ENCODE data around the gene C10orf143.

Gene C10orf143

GRCh38 chr10:130062976-130063375, 47.7 kb downstream of the C10orf143 start:
- no peak overlapping the region for H3K4me3 ChIP-seq (ENCODE audit: low read length in 2 of 2)

DNA sequence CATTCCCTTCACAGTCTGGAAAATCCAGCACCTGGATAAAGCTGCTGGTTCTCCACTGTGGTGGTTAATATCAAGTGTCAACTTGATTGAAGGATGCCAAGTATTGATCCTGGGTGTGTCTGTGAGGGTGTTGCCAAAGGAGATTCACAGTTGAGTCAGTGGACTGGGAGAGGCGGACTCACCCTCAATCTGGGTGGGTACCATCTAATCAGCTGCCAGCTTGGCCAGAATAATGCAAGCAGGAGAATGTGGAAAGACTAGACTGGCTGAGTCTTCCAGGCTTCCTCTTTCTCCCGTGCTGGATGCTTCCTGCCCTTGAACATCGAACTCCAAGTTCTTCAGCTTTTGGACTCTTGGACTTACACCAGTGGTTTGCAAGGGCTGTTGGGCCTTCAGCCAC, 48.4 kb downstream of the C10orf143 start:
- no peaks in the 10 kb centered on the region for H3K27me3 ChIP-seq (ENCODE audit: control insufficient read depth in 2 of 2, insufficient read depth in 2 of 2, low read length in 2 of 2)
- H3K27ac ChIP-seq (ENCODE audit: low read depth in 2 of 2, low read length in 2 of 2), result no peak overlapping the region
- H3K9me3 ChIP-seq (ENCODE audit: control insufficient read depth in 2 of 2, low read length in 2 of 2), result no peaks in the 10 kb centered on the region

More at GRCh38 chr10:130062976-130063375, 47.7 kb downstream of the C10orf143 start:
- H3K27me3 ChIP-seq (ENCODE audit: control insufficient read depth in 2 of 2, insufficient read depth in 2 of 2, low read length in 2 of 2), result no peaks in the 10 kb centered on the region
- H3K9ac ChIP-seq (ENCODE audit: low read depth in 1 of 2, low read length in 2 of 2), result no peak overlapping the region
- H3K9me3 ChIP-seq (ENCODE audit: control insufficient read depth in 2 of 2, low read length in 2 of 2), result no peaks in the 10 kb centered on the region
- no peak overlapping the region for H3K27ac ChIP-seq (ENCODE audit: low read depth in 2 of 2, low read length in 2 of 2)
- no peaks in the 10 kb centered on the region for H3K36me3 ChIP-seq (ENCODE audit: control insufficient read depth in 2 of 2, insufficient read depth in 2 of 2, low read length in 2 of 2)
- no peaks in the 10 kb centered on the region for H3K4me1 ChIP-seq (ENCODE audit: control insufficient read depth in 2 of 2, insufficient read depth in 2 of 2, low read length in 2 of 2)

GRCh38 chr10:130061760-130062159, 48.9 kb downstream of the C10orf143 start:
- H3K9me3 ChIP-seq (ENCODE audit: control insufficient read depth in 2 of 2, low read length in 2 of 2), result no peaks in the 10 kb centered on the region
- H3K27me3 ChIP-seq (ENCODE audit: control insufficient read depth in 2 of 2, insufficient read depth in 2 of 2, low read length in 2 of 2), result no peaks in the 10 kb centered on the region
- no peak overlapping the region for H3K9ac ChIP-seq (ENCODE audit: low read depth in 1 of 2, low read length in 2 of 2)
- H3K4me1 ChIP-seq (ENCODE audit: control insufficient read depth in 2 of 2, insufficient read depth in 2 of 2, low read length in 2 of 2), result no peaks in the 10 kb centered on the region
- H3K27ac ChIP-seq (ENCODE audit: low read depth in 2 of 2, low read length in 2 of 2), result no peak overlapping the region
- no peak overlapping the region for H3K4me3 ChIP-seq (ENCODE audit: low read length in 2 of 2)
- H3K36me3 ChIP-seq (ENCODE audit: control insufficient read depth in 2 of 2, insufficient read depth in 2 of 2, low read length in 2 of 2), result no peaks in the 10 kb centered on the region

More for the DNA sequence above, 48.4 kb downstream of the C10orf143 start:
- H3K9ac ChIP-seq (ENCODE audit: low read depth in 1 of 2, low read length in 2 of 2), result no peak overlapping the region
- no peak overlapping the region for H3K4me3 ChIP-seq (ENCODE audit: low read length in 2 of 2)
- no peaks in the 10 kb centered on the region for H3K4me1 ChIP-seq (ENCODE audit: control insufficient read depth in 2 of 2, insufficient read depth in 2 of 2, low read length in 2 of 2)
- H3K36me3 ChIP-seq (ENCODE audit: control insufficient read depth in 2 of 2, insufficient read depth in 2 of 2, low read length in 2 of 2), result no peaks in the 10 kb centered on the region

GRCh38 chr10:130054021-130054420, 56.6 kb downstream of the C10orf143 start:
- Histone ChIP-seq H3K36me3 (ENCODE audit: control insufficient read depth in 2 of 2, insufficient read depth in 2 of 2, low read length in 2 of 2) (no peaks in the 10 kb centered on the region), H3K4me1 (ENCODE audit: control insufficient read depth in 2 of 2, insufficient read depth in 2 of 2, low read length in 2 of 2) (no peaks in the 10 kb centered on the region), H3K4me3 (ENCODE audit: low read length in 2 of 2) (no peak overlapping the region), H3K27me3 (ENCODE audit: control insufficient read depth in 2 of 2, insufficient read depth in 2 of 2, low read length in 2 of 2) (no peaks in the 10 kb centered on the region), H3K9ac (ENCODE audit: low read depth in 1 of 2, low read length in 2 of 2) (no peak overlapping the region), H3K9me3 (ENCODE audit: control insufficient read depth in 2 of 2, low read length in 2 of 2) (no peaks in the 10 kb centered on the region), H3K27ac (ENCODE audit: low read depth in 2 of 2, low read length in 2 of 2) (no peak overlapping the region)

GRCh38 chr10:130053561-130053960, 57.1 kb downstream of the C10orf143 start:
- no peaks in the 10 kb centered on the region for H3K4me1 ChIP-seq (ENCODE audit: control insufficient read depth in 2 of 2, insufficient read depth in 2 of 2, low read length in 2 of 2)
- no peaks in the 10 kb centered on the region for H3K36me3 ChIP-seq (ENCODE audit: control insufficient read depth in 2 of 2, insufficient read depth in 2 of 2, low read length in 2 of 2)
- H3K9me3 ChIP-seq (ENCODE audit: control insufficient read depth in 2 of 2, low read length in 2 of 2), result no peaks in the 10 kb centered on the region
- no peak overlapping the region for H3K27ac ChIP-seq (ENCODE audit: low read depth in 2 of 2, low read length in 2 of 2)
- H3K4me3 ChIP-seq (ENCODE audit: low read length in 2 of 2), result no peak overlapping the region
- H3K9ac ChIP-seq (ENCODE audit: low read depth in 1 of 2, low read length in 2 of 2), result no peak overlapping the region
- no peaks in the 10 kb centered on the region for H3K27me3 ChIP-seq (ENCODE audit: control insufficient read depth in 2 of 2, insufficient read depth in 2 of 2, low read length in 2 of 2)

GRCh38 chr10:130052193-130052592, 58.4 kb downstream of the C10orf143 start:
- no peak overlapping the region for H3K4me3 ChIP-seq (ENCODE audit: low read length in 2 of 2)
- no peak overlapping the region for H3K9ac ChIP-seq (ENCODE audit: low read depth in 1 of 2, low read length in 2 of 2)
- H3K27ac ChIP-seq (ENCODE audit: low read depth in 2 of 2, low read length in 2 of 2), result no peak overlapping the region
- H3K9me3 ChIP-seq (ENCODE audit: control insufficient read depth in 2 of 2, low read length in 2 of 2), result no peaks in the 10 kb centered on the region
- no peaks in the 10 kb centered on the region for H3K27me3 ChIP-seq (ENCODE audit: control insufficient read depth in 2 of 2, insufficient read depth in 2 of 2, low read length in 2 of 2)
- H3K36me3 ChIP-seq (ENCODE audit: control insufficient read depth in 2 of 2, insufficient read depth in 2 of 2, low read length in 2 of 2), result no peaks in the 10 kb centered on the region
- no peaks in the 10 kb centered on the region for H3K4me1 ChIP-seq (ENCODE audit: control insufficient read depth in 2 of 2, insufficient read depth in 2 of 2, low read length in 2 of 2)

DNA sequence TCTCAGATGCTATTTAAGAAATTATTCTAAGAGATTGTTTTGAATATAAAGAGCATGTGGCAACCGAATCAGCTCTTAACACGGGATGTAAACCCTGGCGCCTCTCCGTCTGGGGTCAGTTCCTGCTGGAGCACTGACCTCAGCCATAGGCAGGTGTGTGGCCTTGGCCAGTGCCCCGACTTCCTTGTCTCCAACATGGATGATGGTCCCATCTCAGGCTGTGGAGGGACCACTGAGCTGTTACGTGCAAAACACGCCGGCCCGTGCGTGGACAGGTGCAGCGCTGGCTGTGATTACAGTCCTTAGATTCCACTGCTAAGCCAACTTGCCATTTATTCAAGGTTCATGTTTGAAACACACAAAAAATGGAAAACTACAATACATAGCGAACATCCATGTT, 59.9 kb downstream of the C10orf143 start:
- Histone ChIP-seq H3K9me3 (ENCODE audit: control insufficient read depth in 2 of 2, low read length in 2 of 2) (no peaks in the 10 kb centered on the region), H3K27ac (ENCODE audit: low read depth in 2 of 2, low read length in 2 of 2) (no peak overlapping the region), H3K36me3 (ENCODE audit: control insufficient read depth in 2 of 2, insufficient read depth in 2 of 2, low read length in 2 of 2) (no peaks in the 10 kb centered on the region), H3K9ac (ENCODE audit: low read depth in 1 of 2, low read length in 2 of 2) (no peak overlapping the region), H3K27me3 (ENCODE audit: control insufficient read depth in 2 of 2, insufficient read depth in 2 of 2, low read length in 2 of 2) (no peaks in the 10 kb centered on the region), H3K4me1 (ENCODE audit: control insufficient read depth in 2 of 2, insufficient read depth in 2 of 2, low read length in 2 of 2) (no peaks in the 10 kb centered on the region), H3K4me3 (ENCODE audit: low read length in 2 of 2) (no peak overlapping the region)

DNA sequence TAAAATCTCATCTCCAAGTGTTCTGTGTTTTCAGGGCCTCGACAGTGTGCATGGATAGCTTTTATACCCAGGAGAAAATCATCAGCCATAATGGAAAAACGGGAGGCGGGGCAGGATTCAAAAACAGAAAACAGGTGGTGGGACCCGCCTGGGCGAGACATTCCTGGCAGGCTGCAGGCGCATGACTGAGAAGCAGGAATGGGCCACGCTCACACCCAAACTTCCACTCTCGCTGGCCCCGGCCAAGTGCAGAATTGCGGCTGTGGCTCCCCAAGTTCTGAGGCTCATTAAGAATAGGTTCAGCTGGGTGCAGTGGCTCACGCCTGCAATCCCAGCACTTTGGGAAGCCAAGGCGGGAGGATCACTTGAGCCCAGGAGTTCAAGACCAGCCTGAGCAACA, 60.6 kb downstream of the C10orf143 start:
- Histone ChIP-seq H3K36me3 (ENCODE audit: control insufficient read depth in 2 of 2, insufficient read depth in 2 of 2, low read length in 2 of 2) (no peaks in the 10 kb centered on the region), H3K9ac (ENCODE audit: low read depth in 1 of 2, low read length in 2 of 2) (no peak overlapping the region), H3K9me3 (ENCODE audit: control insufficient read depth in 2 of 2, low read length in 2 of 2) (peaks cover 0 to 2% of the 10 kb centered on the region in 2 donors), H3K27ac (ENCODE audit: low read depth in 2 of 2, low read length in 2 of 2) (no peak overlapping the region), H3K4me1 (ENCODE audit: control insufficient read depth in 2 of 2, insufficient read depth in 2 of 2, low read length in 2 of 2) (no peaks in the 10 kb centered on the region), H3K27me3 (ENCODE audit: control insufficient read depth in 2 of 2, insufficient read depth in 2 of 2, low read length in 2 of 2) (no peaks in the 10 kb centered on the region), H3K4me3 (ENCODE audit: low read length in 2 of 2) (no peak overlapping the region)

- Histone ChIP-seq H3K27me3 (ENCODE audit: control insufficient read depth in 2 of 2, insufficient read depth in 2 of 2, low read length in 2 of 2) (no peaks in the 10 kb centered on the region), H3K36me3 (ENCODE audit: control insufficient read depth in 2 of 2, insufficient read depth in 2 of 2, low read length in 2 of 2) (no peaks in the 10 kb centered on the region), H3K4me1 (ENCODE audit: control insufficient read depth in 2 of 2, insufficient read depth in 2 of 2, low read length in 2 of 2) (no peaks in the 10 kb centered on the region), H3K9me3 (ENCODE audit: control insufficient read depth in 2 of 2, low read length in 2 of 2) (peaks cover 0 to 2% of the 10 kb centered on the region in 2 donors), H3K4me3 (ENCODE audit: low read length in 2 of 2) (no peak overlapping the region), H3K27ac (ENCODE audit: low read depth in 2 of 2, low read length in 2 of 2) (no peak overlapping the region), H3K9ac (ENCODE audit: low read depth in 1 of 2, low read length in 2 of 2) (no peak overlapping the region)
Observed at GRCh38 chr10:130049244-130049643, 61.4 kb downstream of the C10orf143 start.

DNA sequence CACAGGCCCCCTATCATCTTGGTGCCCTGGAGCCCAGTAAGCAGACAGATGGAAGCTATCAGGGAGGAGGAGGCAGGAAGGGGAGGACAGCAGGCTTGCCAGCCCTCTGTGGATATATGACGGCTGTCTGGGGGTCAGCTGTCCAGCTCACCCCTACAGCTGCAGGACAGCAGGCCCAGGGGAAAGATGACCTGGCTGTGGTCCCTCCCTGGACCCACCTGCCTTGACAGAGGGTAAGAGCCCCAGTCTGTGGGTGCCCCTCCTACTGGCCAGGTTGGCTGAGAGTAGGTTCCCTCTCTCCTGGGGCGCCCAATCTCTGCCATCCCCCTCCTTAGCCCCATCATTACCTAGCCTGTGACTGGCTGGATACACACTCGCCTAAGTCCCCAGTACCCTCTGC, 62.5 kb downstream of the C10orf143 start:
- H3K36me3 ChIP-seq (ENCODE audit: control insufficient read depth in 2 of 2, insufficient read depth in 2 of 2, low read length in 2 of 2), result no peaks in the 10 kb centered on the region
- H3K4me3 ChIP-seq (ENCODE audit: low read length in 2 of 2), result no peak overlapping the region
- no peak overlapping the region for H3K27ac ChIP-seq (ENCODE audit: low read depth in 2 of 2, low read length in 2 of 2)
- H3K4me1 ChIP-seq (ENCODE audit: control insufficient read depth in 2 of 2, insufficient read depth in 2 of 2, low read length in 2 of 2), result no peaks in the 10 kb centered on the region
- H3K9me3 ChIP-seq (ENCODE audit: control insufficient read depth in 2 of 2, low read length in 2 of 2), result peaks cover 0 to 2% of the 10 kb centered on the region in 2 donors
- H3K9ac ChIP-seq (ENCODE audit: low read depth in 1 of 2, low read length in 2 of 2), result no peak overlapping the region
- H3K27me3 ChIP-seq (ENCODE audit: control insufficient read depth in 2 of 2, insufficient read depth in 2 of 2, low read length in 2 of 2), result no peaks in the 10 kb centered on the region

DNA sequence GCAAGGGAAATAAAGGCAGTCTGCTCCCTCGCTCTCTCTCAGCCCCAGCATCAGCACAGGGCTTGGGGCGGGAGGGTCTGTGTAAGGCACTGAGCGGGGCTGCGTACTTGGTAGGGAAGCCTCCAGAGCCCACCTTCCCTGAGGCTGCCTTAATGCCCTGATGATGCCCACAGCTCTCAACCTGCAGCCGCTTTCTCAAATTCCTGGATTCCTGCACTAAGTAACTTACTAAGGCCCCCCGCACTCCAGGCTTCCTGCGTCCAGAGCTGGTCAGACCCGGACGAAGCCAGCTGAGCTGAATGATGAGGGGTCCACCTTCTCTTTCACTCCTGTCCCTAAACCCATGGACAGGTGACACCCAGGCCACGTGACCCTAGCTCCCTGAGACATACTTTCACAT, 63.3 kb downstream of the C10orf143 start:
- Histone ChIP-seq H3K27ac (ENCODE audit: low read depth in 2 of 2, low read length in 2 of 2) (no peak overlapping the region), H3K4me3 (ENCODE audit: low read length in 2 of 2) (no peak overlapping the region), H3K9me3 (ENCODE audit: control insufficient read depth in 2 of 2, low read length in 2 of 2) (peaks cover 0 to 2% of the 10 kb centered on the region in 2 donors), H3K4me1 (ENCODE audit: control insufficient read depth in 2 of 2, insufficient read depth in 2 of 2, low read length in 2 of 2) (no peaks in the 10 kb centered on the region), H3K27me3 (ENCODE audit: control insufficient read depth in 2 of 2, insufficient read depth in 2 of 2, low read length in 2 of 2) (no peaks in the 10 kb centered on the region), H3K9ac (ENCODE audit: low read depth in 1 of 2, low read length in 2 of 2) (no peak overlapping the region), H3K36me3 (ENCODE audit: control insufficient read depth in 2 of 2, insufficient read depth in 2 of 2, low read length in 2 of 2) (no peaks in the 10 kb centered on the region)

Measured in mucosa of rectum (tissue), 2 donors.